HG02642 (cell line): ENCODE measurements around the gene CXCL9.
A peak's percentile ranks its signal among the peaks of the same experiment; 100 is the strongest.
"Not testable (repeated sequence)": the region's sequence is repeated elsewhere in the genome, so short reads cannot be mapped to it uniquely, and the experiment has no call there.

Source experiments
- ATAC-seq: cut with Tn5 transposase; IDR thresholded peaks from one replicate; pipeline ENCODE4 v1.9.1; 2021; ENCODE audit warnings: mild to moderate bottlenecking; ENCODE audit not compliant: unreplicated experiment, poor library complexity

The CXCL9 gene

GRCh38 chr4:76007089-76007862 is at the start of gene CXCL9:
Gene CXCL9 (minus strand): TSS chr4:76007509. CDS start chr4:76007449, 60 bp downstream.
- no peak for ATAC-seq

- ATAC-seq: no peak
These were observed 48.1 kb upstream of the CXCL9 start for GRCh38 chr4:76055421-76055820.

- ATAC-seq: peak; percentile 95
These were observed 47.7 kb upstream of the CXCL9 start for GRCh38 chr4:76055016-76055415.

- no peak for ATAC-seq
These were observed 46.4 kb upstream of the CXCL9 start for GRCh38 chr4:76053730-76054129.

- not testable (repeated sequence) for ATAC-seq
These were observed 43.3 kb upstream of the CXCL9 start for GRCh38 chr4:76050560-76051050.

GRCh38 chr4:76049860-76050416 is 42.6 kb upstream of the CXCL9 start:
- ATAC-seq: not testable (repeated sequence)

GRCh38 chr4:76044686-76045085 is 37.4 kb upstream of the CXCL9 start:
- ATAC-seq: not testable (repeated sequence)

DNA sequence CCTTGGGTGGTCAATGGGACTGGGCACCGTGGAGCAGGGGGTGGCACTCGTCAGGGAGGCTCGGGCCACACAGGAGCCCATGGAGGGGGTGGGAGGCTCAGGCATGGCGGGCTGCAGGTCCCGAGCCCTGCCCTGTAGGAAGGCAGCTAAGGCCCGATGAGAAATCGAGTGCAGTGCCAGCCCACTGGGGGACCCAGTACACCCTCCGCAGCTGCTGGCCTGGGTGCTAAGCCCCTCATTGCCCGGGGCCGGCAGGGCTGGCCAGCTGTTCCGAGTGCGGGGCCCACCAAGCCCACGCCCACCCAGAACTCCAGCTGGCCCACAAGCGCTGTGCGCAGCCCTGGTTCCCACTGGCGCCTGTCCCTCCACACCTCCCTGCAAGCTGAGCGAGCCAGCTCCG is 36.0 kb upstream of the CXCL9 start:
- ATAC-seq: not testable (repeated sequence)

GRCh38 chr4:76042241-76042998 is 35.1 kb upstream of the CXCL9 start:
- ATAC-seq: not testable (repeated sequence)

DNA sequence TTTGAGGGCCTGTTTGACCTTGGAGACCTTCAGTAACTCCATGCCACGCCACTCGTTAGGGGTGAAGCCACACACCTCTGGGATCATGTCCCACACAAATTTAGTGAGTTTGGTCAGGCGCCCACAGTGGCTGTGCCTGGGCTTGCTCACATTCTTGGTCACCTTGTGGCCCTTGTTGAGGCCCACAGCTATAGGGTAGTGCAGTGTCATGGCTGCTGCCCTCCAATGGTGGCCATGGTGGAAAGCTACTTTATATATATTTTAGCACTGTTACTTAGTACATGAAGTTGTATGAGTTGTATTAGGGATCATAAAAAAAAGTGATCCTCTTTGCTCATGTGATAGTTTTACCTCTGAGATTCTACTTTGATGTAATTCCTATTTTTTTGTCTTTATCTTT is 29.5 kb upstream of the CXCL9 start:
- no peak for ATAC-seq

GRCh38 chr4:76035799-76036380 is 28.6 kb upstream of the CXCL9 start, which contains the start of gene CXCL11:
Gene CXCL11 (minus strand): TSS chr4:76036070. CDS start chr4:76035987, 83 bp downstream.
- ATAC-seq: no peak

GRCh38 chr4:76035141-76035540 is 27.8 kb upstream of the CXCL9 start:
- ATAC-seq: no peak

- ATAC-seq: no peak
These were observed 22.0 kb upstream of the CXCL9 start for GRCh38 chr4:76029300-76029699.

DNA sequence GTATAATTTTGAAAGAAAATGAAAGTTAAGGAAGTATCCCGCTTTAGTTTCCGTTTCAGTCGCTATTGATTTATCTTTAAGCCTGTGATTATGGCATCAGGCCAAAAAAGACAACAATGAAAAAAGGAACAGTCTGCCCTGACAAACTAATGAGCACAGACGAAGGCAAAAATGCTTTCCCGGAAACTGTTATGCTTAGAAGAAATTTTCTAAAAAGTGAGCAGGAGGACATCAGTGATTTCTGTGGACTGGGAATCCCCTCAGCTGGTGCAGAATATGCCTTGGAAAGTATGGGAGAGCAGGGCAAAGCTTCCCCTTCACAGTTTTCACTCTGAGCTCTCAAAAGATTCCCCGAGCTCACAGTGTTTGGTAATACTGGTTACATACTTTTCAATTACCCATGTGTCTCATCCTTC is 21.0 kb upstream of the CXCL9 start:
- no peak for ATAC-seq

- no peak for ATAC-seq
These were observed 16.8 kb upstream of the CXCL9 start for GRCh38 chr4:76024065-76024464.

GRCh38 chr4:76023389-76023788 is 16.1 kb upstream of the CXCL9 start, which contains the start of gene CXCL10:
Gene CXCL10 (minus strand): TSS chr4:76023497. CDS start chr4:76023431, 66 bp downstream.
- no peak for ATAC-seq

GRCh38 chr4:76022677-76023076 is 15.4 kb upstream of the CXCL9 start:
- ATAC-seq: no peak

GRCh38 chr4:76022031-76022430 is 14.7 kb upstream of the CXCL9 start:
- no peak for ATAC-seq

DNA sequence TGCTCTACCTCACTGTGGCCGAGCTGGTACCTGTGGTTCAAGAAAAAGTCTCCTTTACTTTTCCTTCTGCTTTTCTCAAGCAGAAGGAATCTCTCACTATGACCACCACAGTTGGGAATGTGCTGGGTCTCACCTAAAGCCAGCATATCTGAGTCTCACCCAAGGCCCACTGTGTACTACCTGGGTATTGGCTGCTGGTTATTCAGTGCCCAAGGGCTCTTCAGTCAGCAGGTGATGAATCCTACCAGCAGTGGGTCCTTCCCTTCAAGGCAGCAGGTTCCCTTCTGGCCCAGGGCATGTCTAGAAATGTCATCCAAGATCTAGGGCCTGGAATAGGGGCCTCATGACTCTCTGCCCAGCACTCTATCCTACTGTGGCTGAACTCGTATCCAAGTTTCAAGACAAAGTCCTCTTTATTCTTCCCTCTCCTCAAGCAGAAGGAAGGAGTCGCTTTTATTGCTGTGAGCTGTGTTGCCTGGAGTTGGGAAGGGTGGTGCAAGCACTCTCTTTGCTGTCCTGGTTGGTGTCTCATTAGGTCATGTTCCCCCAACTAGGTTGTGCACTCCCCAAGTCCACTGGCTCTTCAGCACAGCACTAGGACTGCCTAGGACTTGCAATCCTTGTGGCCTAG is 9.9 kb upstream of the CXCL9 start:
- no peak for ATAC-seq

GRCh38 chr4:76016393-76016792 is 9.1 kb upstream of the CXCL9 start:
- ATAC-seq: peak; percentile 74
